Natural killer cell (primary cell): ENCODE measurements around the gene CD300E. TPM values are rescaled to one million over a fixed set of nuclear protein-coding genes. Genes with fewer than 3 reads are reported as not detected.
"Not testable (repeated sequence)": the region's sequence is repeated elsewhere in the genome, so short reads cannot be mapped to it uniquely, and the experiment has no call there.

ENCODE experiments used
- ATAC-seq, 3 donors: fragments of 150-1000 bp in 2 of 3; fragments of 200-7000 bp in 1 of 3; cut with Tn5 transposase; 1 replicate in 1 of 3; 2 replicates in 2 of 3; pipeline ENCODE4 v1.10.0; 2021; ENCODE audit warnings: mild to moderate bottlenecking in 2 of 3, moderate library complexity in 2 of 3
- DNase-seq, 2 donors: peaks; one replicate each; pipeline versions ENCODE4 v3.0.0 to v3.0.0-alpha.2; 2013 to 2021; ENCODE audit warnings: mixed read lengths in 1 of 2
- H3K27ac ChIP-seq: one replicate; pipeline ENCODE4 v1.5.1; 2013; ENCODE audit warnings: mild to moderate bottlenecking, low read length
- H3K27me3 ChIP-seq: one replicate; pipeline ENCODE4 v1.6.1; 2013; ENCODE audit warnings: low read length; ENCODE audit not compliant: control insufficient read depth, insufficient read depth
- H3K36me3 ChIP-seq: one replicate; pipeline ENCODE4 v1.6.1; 2013; ENCODE audit warnings: low read length; ENCODE audit not compliant: control insufficient read depth, insufficient read depth
- H3K4me1 ChIP-seq: one replicate; pipeline ENCODE4 v1.6.1; 2013; ENCODE audit warnings: low read length; ENCODE audit not compliant: control insufficient read depth, insufficient read depth
- H3K4me3 ChIP-seq: one replicate; pipeline ENCODE4 v1.5.1; 2013; ENCODE audit warnings: low read length
- H3K9me3 ChIP-seq: one replicate; pipeline ENCODE4 v1.6.1; 2013; ENCODE audit warnings: low read length; ENCODE audit not compliant: control insufficient read depth, insufficient read depth
- H3K27ac Mint-ChIP-seq, 2 donors: one replicate each; pipeline ENCODE4 v1.8.0; 2022; ENCODE audit warnings: mild to moderate bottlenecking in 2 of 2, mixed read lengths in 2 of 2, moderate library complexity in 1 of 2
- H3K27me3 Mint-ChIP-seq, 2 donors: one replicate each; pipeline ENCODE4 v1.8.0; 2022; ENCODE audit warnings: low read depth in 2 of 2, mixed read lengths in 2 of 2
- H3K36me3 Mint-ChIP-seq: one replicate; pipeline ENCODE4 v1.8.0; 2022; ENCODE audit warnings: mixed read lengths
- H3K4me1 Mint-ChIP-seq, 2 donors: one replicate each; pipeline ENCODE4 v1.8.0; 2022; ENCODE audit warnings: mixed read lengths in 2 of 2
- H3K4me3 Mint-ChIP-seq: one replicate; pipeline ENCODE4 v1.8.0; 2022; ENCODE audit warnings: mild to moderate bottlenecking, moderate library complexity, mixed read lengths
- H3K9me3 Mint-ChIP-seq, 2 donors: one replicate each; pipeline ENCODE4 v1.8.0; 2022; ENCODE audit warnings: mixed read lengths in 2 of 2
- CTCF ChIP-seq: fragments of 200-600 bp; IDR thresholded peaks from one replicate; pipeline ENCODE4 v1.8.0; 2022; ENCODE audit warnings: antibody characterized with exemption
- WGBS: methylation state at CpG from one replicate; pipeline ENCODE4 v1.1.7; 2013; ENCODE audit warnings: missing lambda C conversion rate; ENCODE audit not compliant: insufficient coverage; 5-methylcytosine and 5-hydroxymethylcytosine counted together
- intact Hi-C: fragments of 100-400 bp; cut with micrococcal nuclease; formaldehyde crosslinking; loops from one replicate; pipeline ENCODE4 v1.14.2; 2022
- total RNA-seq, 4 donors: library from RNA; stranded (reverse); fragments of 120-200 nt in 1 of 4; gene quantifications; one replicate each; pipeline versions ENCODE4 v1.2.3 to v1.2.4, GENCODE V29; 2013 to 2022

The CD300E gene
- total RNA-seq, 3 donors from 2014 or later (not counting 1 experiment from before 2014, with no cell fraction given) = 6.9 to 10.0 (median 8.9) TPM

GRCh38 chr17:74631468-74632450, 8.2 kb upstream of the CD300E start:
- WGBS = 17% methylated on average over 12 of the region's 14 CpGs
- Histone ChIP-seq H3K27ac (peak overlapping the region; percentile 13), H3K9me3 (no peaks in the 10 kb centered on the region), H3K27me3 (no peaks in the 10 kb centered on the region), H3K4me3 (no peak overlapping the region), H3K36me3 (no peaks in the 10 kb centered on the region), H3K4me1 (peaks cover 19% of the 10 kb centered on the region)
- peak in 2 of 3 donors; percentile 24 to 49 for ATAC-seq
- Mint-ChIP-seq H3K4me1 (peaks cover 0 to 10% of the 10 kb centered on the region in 2 donors), H3K27ac (no peak overlapping the region), H3K4me3 (no peak overlapping the region), H3K27me3 (peaks cover 34 to 35% of the 10 kb centered on the region in 2 donors), H3K9me3 (no peaks in the 10 kb centered on the region), H3K36me3 (no peaks in the 10 kb centered on the region)
- no peak for TF ChIP-seq CTCF
- DNase-seq = peak in 1 of 2 donors; percentile 11
- intact Hi-C loops = no loop called here

- H3K27me3 Mint-ChIP-seq = peaks cover 42 to 47% of the 10 kb centered on the region in 2 donors
Observed at GRCh38 chr17:74630251-74630650, 6.7 kb upstream of the CD300E start.

GRCh38 chr17:74625661-74626060, 2.1 kb upstream of the CD300E start:
- H3K4me3 Mint-ChIP-seq = no peak overlapping the region

More at GRCh38 chr17:74630251-74630650, 6.7 kb upstream of the CD300E start:
- H3K4me1 Mint-ChIP-seq = peaks cover 0 to 10% of the 10 kb centered on the region in 2 donors
- H3K27ac ChIP-seq, DNase-seq, H3K27ac Mint-ChIP-seq, H3K4me3 ChIP-seq, H3K9me3 Mint-ChIP-seq, H3K4me3 Mint-ChIP-seq, H3K9me3 ChIP-seq, ATAC-seq, H3K27me3 ChIP-seq, H3K36me3 Mint-ChIP-seq, H3K36me3 ChIP-seq, intact Hi-C loops: not testable (repeated sequence)
- H3K4me1 ChIP-seq = peaks cover 16% of the 10 kb centered on the region
- WGBS = 87% methylated on average over 13 of the region's 14 CpGs

More at GRCh38 chr17:74625661-74626060, 2.1 kb upstream of the CD300E start:
- H3K27ac ChIP-seq = no peak overlapping the region
- WGBS = 75% methylated on average over 3 of the region's 3 CpGs
- peaks cover 0 to 9% of the 10 kb centered on the region in 2 donors for H3K4me1 Mint-ChIP-seq
- H3K9me3 ChIP-seq = no peaks in the 10 kb centered on the region
- H3K4me3 ChIP-seq = no peak overlapping the region
- H3K27me3 Mint-ChIP-seq = peaks cover 63 to 75% of the 10 kb centered on the region in 2 donors
- no peaks in the 10 kb centered on the region for H3K9me3 Mint-ChIP-seq
- H3K36me3 Mint-ChIP-seq = no peaks in the 10 kb centered on the region
- TF ChIP-seq CTCF = no peak
- H3K36me3 ChIP-seq = no peaks in the 10 kb centered on the region
- no peaks in the 10 kb centered on the region for H3K4me1 ChIP-seq
- intact Hi-C loops = no loop called here
- no peak overlapping the region for H3K27ac Mint-ChIP-seq
- DNase-seq = no peak
- H3K27me3 ChIP-seq = peaks cover 7% of the 10 kb centered on the region
- ATAC-seq = no peak
